Endothelial cell of coronary artery (primary cell): ENCODE measurements around the gene SURF2. TPM values are rescaled to one million over a fixed set of nuclear protein-coding genes. Genes with fewer than 3 reads are reported as not detected.

ENCODE experiments used
- total RNA-seq: library from RNA; depleted of rRNA; stranded (reverse); fragments of >200 nt; gene quantifications from 2 replicates; pipeline ENCODE4 v1.2.3, GENCODE V29; 2014

The SURF2 gene
- 18.7 and 19.7 TPM in 2 replicates for total RNA-seq

GRCh38 chr9:133356391-133357091, at the start of gene SURF2, which contains the start of gene SURF1:
Gene SURF2, plus strand, starts transcription at chr9:133356550. Its CDS starts 43 bp downstream, at chr9:133356593.
Gene SURF1, minus strand, starts transcription at chr9:133356487. Its CDS starts 34 bp downstream, at chr9:133356453.

GRCh38 chr9:133335924-133336811, 20.2 kb upstream of the SURF2 start, which contains the start of gene SURF6:
Gene SURF6, minus strand, starts transcription at chr9:133336188. Its CDS starts 56 bp downstream, at chr9:133336132.

GRCh38 chr9:133347985-133348717, 8.2 kb upstream of the SURF2 start, which contains the start of the genes MED22 and RPL7A:
Gene MED22, minus strand, starts transcription at chr9:133348131. Its CDS starts 1,469 bp downstream, at chr9:133346662.
Gene RPL7A, plus strand, starts transcription at chr9:133348218. Its CDS starts 26 bp downstream, at chr9:133348244.

GRCh38 chr9:133375724-133376654, 19.6 kb downstream of the SURF2 start, which contains the start of the genes STKLD1 and SURF4:
Gene STKLD1, plus strand, starts transcription at chr9:133376366. Its CDS starts 108 bp downstream, at chr9:133376474.
Gene SURF4, minus strand, starts transcription at chr9:133376060. Its CDS starts 91 bp downstream, at chr9:133375969.

Other genes with a start within 250 kb of the SURF2 start
- 30.6 and 30.9 TPM in 2 replicates for gene RALGDS, start 235.3 kb upstream of the SURF2 start, total RNA-seq
- gene GBGT1, start 192.6 kb upstream of the SURF2 start, total RNA-seq = 9.6 and 11.2 TPM in 2 replicates
- not detected in 2 replicates for gene OBP2B, start 147.3 kb upstream of the SURF2 start, total RNA-seq
- gene ABO, start 81.3 kb upstream of the SURF2 start, total RNA-seq = not detected in 2 replicates
- gene SURF6, start 20.4 kb upstream of the SURF2 start, total RNA-seq = 10.6 and 13.9 TPM in 2 replicates
- gene MED22, start 8.4 kb upstream of the SURF2 start, total RNA-seq = 13.2 and 13.9 TPM in 2 replicates
- gene RPL7A, start 8.3 kb upstream of the SURF2 start, total RNA-seq = 2,993 and 3,212 TPM in 2 replicates
- gene SURF1, start 63 bp upstream of the SURF2 start, total RNA-seq = 19.9 and 27.8 TPM in 2 replicates
- 376 and 383 TPM in 2 replicates for gene SURF4, start 19.5 kb downstream of the SURF2 start, total RNA-seq
- 0.36 and 0.47 TPM in 2 replicates for gene STKLD1, start 19.8 kb downstream of the SURF2 start, total RNA-seq
- 20.2 and 23.5 TPM in 2 replicates for gene REXO4, start 61.5 kb downstream of the SURF2 start, total RNA-seq
- gene ADAMTS13, start 65.8 kb downstream of the SURF2 start, total RNA-seq = 0.27 and 1.3 TPM in 2 replicates
- 7.7 and 9.9 TPM in 2 replicates for gene CACFD1, start 103.4 kb downstream of the SURF2 start, total RNA-seq
- gene SLC2A6, start 122.5 kb downstream of the SURF2 start, total RNA-seq = 22.2 and 27.3 TPM in 2 replicates
- gene MYMK, start 168.4 kb downstream of the SURF2 start, total RNA-seq = not detected in 2 replicates
- gene ADAMTSL2, start 178.2 kb downstream of the SURF2 start, total RNA-seq = 0.75 TPM in 1 of 2 replicates, not detected in the other